ENCODE results near the gene ZNF674. TPM values are rescaled to one million over a fixed set of nuclear protein-coding genes. Genes with fewer than 3 reads are reported as not detected.
A peak's percentile ranks its signal among the peaks of the same experiment; 100 is the strongest.
"Not testable (repeated sequence)": the region's sequence is repeated elsewhere in the genome, so short reads cannot be mapped to it uniquely, and the experiment has no call there.

ZNF674 gene
- total and polyA plus RNA-seq, 4 donors: 1.2 to 11.3 (median 2.9) TPM

DNA sequence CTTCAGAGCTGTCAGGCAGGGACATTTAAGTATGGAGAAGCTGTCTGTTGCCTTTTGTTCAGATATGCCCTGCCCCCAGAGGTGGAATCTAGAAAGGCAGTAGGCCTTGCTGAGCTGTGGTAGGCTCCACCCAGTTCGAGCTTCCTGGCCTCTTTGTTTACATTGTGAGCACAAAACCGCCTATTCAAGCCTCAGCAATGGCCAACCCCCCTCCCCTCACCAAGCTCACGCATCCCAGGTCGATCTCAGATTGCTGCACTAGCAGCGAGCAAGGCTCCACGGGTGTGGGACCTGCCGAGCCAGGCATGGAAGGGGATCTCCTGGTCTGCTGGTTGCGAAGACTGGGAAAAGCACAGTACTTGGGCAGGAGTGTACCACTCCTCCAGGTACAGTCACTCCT lies 59.3 kb downstream of the ZNF674 start:
- Histone ChIP-seq H3K4me1 (ENCODE audit: control insufficient read depth in 5 of 5, insufficient read depth in 5 of 5, low read length in 5 of 5) (no peaks in the 10 kb centered on the region), H3K9ac (ENCODE audit: insufficient read depth in 1 of 2, low read length in 2 of 2) (no peak overlapping the region), H3K4me3 (no peak overlapping the region), H3K27me3 (ENCODE audit: control insufficient read depth in 3 of 3, insufficient read depth in 3 of 3, low read length in 2 of 3) (no peaks in the 10 kb centered on the region), H3K36me3 (ENCODE audit: control insufficient read depth in 4 of 4, insufficient read depth in 4 of 4, low read length in 4 of 4) (peaks cover 0 to 5% (median 0%) of the 10 kb centered on the region in 4 donors), H3K9me3 (ENCODE audit: control insufficient read depth in 4 of 4, insufficient read depth in 3 of 4, low read length in 3 of 4) (peaks cover 0 to 9% (median 2%) of the 10 kb centered on the region in 4 donors), H3K27ac (ENCODE audit: low read depth in 1 of 2, low read length in 1 of 2) (no peak overlapping the region)
- WGBS, 2 donors: 69 to 95% methylated on average over 8 of the region's 8 CpGs
- no peak for ATAC-seq (ENCODE audit: insufficient read depth, low FRiP score)
- no peak for DNase-seq
- TF ChIP-seq, protein P1, sequence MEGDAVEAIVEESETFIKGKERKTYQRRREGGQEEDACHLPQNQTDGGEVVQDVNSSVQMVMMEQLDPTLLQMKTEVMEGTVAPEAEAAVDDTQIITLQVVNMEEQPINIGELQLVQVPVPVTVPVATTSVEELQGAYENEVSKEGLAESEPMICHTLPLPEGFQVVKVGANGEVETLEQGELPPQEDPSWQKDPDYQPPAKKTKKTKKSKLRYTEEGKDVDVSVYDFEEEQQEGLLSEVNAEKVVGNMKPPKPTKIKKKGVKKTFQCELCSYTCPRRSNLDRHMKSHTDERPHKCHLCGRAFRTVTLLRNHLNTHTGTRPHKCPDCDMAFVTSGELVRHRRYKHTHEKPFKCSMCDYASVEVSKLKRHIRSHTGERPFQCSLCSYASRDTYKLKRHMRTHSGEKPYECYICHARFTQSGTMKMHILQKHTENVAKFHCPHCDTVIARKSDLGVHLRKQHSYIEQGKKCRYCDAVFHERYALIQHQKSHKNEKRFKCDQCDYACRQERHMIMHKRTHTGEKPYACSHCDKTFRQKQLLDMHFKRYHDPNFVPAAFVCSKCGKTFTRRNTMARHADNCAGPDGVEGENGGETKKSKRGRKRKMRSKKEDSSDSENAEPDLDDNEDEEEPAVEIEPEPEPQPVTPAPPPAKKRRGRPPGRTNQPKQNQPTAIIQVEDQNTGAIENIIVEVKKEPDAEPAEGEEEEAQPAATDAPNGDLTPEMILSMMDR (IDR thresholded peaks at IDR 0.05; ENCODE audit: control extremely low read depth, extremely low read depth): no peak

DNA sequence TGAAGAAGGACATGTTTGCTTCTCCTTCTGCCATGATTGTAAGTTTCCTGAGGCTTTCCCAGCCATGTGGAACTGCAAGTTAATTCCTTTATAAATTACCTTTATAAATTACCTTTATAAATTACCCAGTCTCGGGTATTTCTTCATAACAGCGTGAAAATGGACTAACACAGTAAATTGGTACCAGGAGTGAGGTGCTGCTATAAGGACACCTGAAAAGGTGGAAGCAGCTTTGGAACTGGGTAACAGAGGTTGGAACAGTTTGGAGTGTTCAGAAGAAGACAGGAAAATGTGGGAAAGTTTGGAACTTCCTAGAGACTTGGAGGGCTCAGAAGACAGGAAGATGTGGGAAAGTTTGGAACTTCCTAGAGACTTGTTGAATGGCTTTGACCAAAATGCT lies 66.6 kb downstream of the ZNF674 start:
- peaks cover 0 to 12% (median 0%) of the 10 kb centered on the region in 4 donors for H3K9me3 ChIP-seq (ENCODE audit: control insufficient read depth in 4 of 4, insufficient read depth in 3 of 4, low read length in 3 of 4)
- not testable (repeated sequence) for H3K36me3 ChIP-seq (ENCODE audit: control insufficient read depth in 4 of 4, insufficient read depth in 4 of 4, low read length in 4 of 4); DNase-seq; ATAC-seq (ENCODE audit: insufficient read depth, low FRiP score); H3K9ac ChIP-seq (ENCODE audit: insufficient read depth in 1 of 2, low read length in 2 of 2); H3K27me3 ChIP-seq (ENCODE audit: control insufficient read depth in 3 of 3, insufficient read depth in 3 of 3, low read length in 2 of 3); H3K4me3 ChIP-seq; H3K4me1 ChIP-seq (ENCODE audit: control insufficient read depth in 5 of 5, insufficient read depth in 5 of 5, low read length in 5 of 5); H3K27ac ChIP-seq (ENCODE audit: low read depth in 1 of 2, low read length in 1 of 2)
- 81 to 92% methylated on average over 2 of the region's 2 CpGs for WGBS, 2 donors

DNA sequence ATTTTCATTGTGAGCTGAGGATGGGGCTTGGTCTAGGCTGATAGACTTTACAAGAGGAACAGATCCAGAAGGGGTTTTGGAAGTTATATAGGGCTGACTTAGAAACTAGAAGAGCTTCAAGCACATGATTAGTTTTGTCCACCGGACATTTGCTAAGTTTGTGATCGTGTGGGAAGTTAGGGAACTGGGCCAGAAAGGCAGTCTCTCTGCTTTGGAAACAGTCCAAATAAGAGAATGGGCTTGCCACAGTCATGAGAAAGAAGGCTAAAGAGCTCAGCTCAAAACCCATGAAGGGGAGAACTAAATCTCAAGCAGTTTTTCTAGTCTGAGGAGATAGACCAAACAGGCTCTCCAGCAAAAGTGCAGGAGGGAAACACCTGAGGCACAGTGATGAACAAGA lies 67.8 kb downstream of the ZNF674 start:
- no peak overlapping the region for H3K4me3 ChIP-seq
- H3K27ac ChIP-seq (ENCODE audit: low read depth in 1 of 2, low read length in 1 of 2): no peak overlapping the region
- no peak overlapping the region for H3K9ac ChIP-seq (ENCODE audit: insufficient read depth in 1 of 2, low read length in 2 of 2)
- TF ChIP-seq, protein P1 (IDR thresholded peaks at IDR 0.05; ENCODE audit: control extremely low read depth, extremely low read depth): no peak
- WGBS, 2 donors: 33 to 36% methylated on average over 2 of the region's 2 CpGs
- H3K4me1 ChIP-seq (ENCODE audit: control insufficient read depth in 5 of 5, insufficient read depth in 5 of 5, low read length in 5 of 5): peaks cover 0 to 4% (median 0%) of the 10 kb centered on the region in 5 donors
- H3K27me3 ChIP-seq (ENCODE audit: control insufficient read depth in 3 of 3, insufficient read depth in 3 of 3, low read length in 2 of 3): no peaks in the 10 kb centered on the region
- DNase-seq: peak; percentile 40 to 82 (median 71)
- peaks cover 0 to 1% (median 0%) of the 10 kb centered on the region in 4 donors for H3K36me3 ChIP-seq (ENCODE audit: control insufficient read depth in 4 of 4, insufficient read depth in 4 of 4, low read length in 4 of 4)
- H3K9me3 ChIP-seq (ENCODE audit: control insufficient read depth in 4 of 4, insufficient read depth in 3 of 4, low read length in 3 of 4): peaks cover 0 to 12% (median 0%) of the 10 kb centered on the region in 4 donors
- ATAC-seq (ENCODE audit: insufficient read depth, low FRiP score): no peak

GRCh38 chrX:46465203-46465602 lies 80.0 kb downstream of the ZNF674 start:
- no peaks in the 10 kb centered on the region for H3K4me1 ChIP-seq (ENCODE audit: control insufficient read depth in 5 of 5, insufficient read depth in 5 of 5, low read length in 5 of 5)
- TF ChIP-seq, protein P1 (IDR thresholded peaks at IDR 0.05; ENCODE audit: control extremely low read depth, extremely low read depth): no peak
- 71 to 94% methylated on average over 1 of the region's 1 CpG for WGBS, 2 donors
- peaks cover 0 to 3% (median 0%) of the 10 kb centered on the region in 4 donors for H3K9me3 ChIP-seq (ENCODE audit: control insufficient read depth in 4 of 4, insufficient read depth in 3 of 4, low read length in 3 of 4)
- no peak overlapping the region for H3K4me3 ChIP-seq
- H3K9ac ChIP-seq (ENCODE audit: insufficient read depth in 1 of 2, low read length in 2 of 2): no peak overlapping the region
- peaks cover 0 to 9% (median 5%) of the 10 kb centered on the region in 4 donors for H3K36me3 ChIP-seq (ENCODE audit: control insufficient read depth in 4 of 4, insufficient read depth in 4 of 4, low read length in 4 of 4)
- no peak overlapping the region for H3K27ac ChIP-seq (ENCODE audit: low read depth in 1 of 2, low read length in 1 of 2)
- ATAC-seq (ENCODE audit: insufficient read depth, low FRiP score) (no peak), DNase-seq (no peak)
- H3K27me3 ChIP-seq (ENCODE audit: control insufficient read depth in 3 of 3, insufficient read depth in 3 of 3, low read length in 2 of 3): no peaks in the 10 kb centered on the region

Data from lung (tissue), 12 donors.